Fibroblast of lung (primary cell): Measurements from ENCODE around the gene CTRB1. TPM values are rescaled to one million over a fixed set of nuclear protein-coding genes. Genes with fewer than 3 reads are reported as not detected.

Source experiments
- DNase-seq, 2 donors: peaks; one replicate each; pipeline versions ENCODE4 v3.0.0 to v3.0.0-alpha.2; 2010; ENCODE audit warnings: low read depth in 2 of 2
- H2AFZ ChIP-seq: 2 replicates; pipeline ENCODE4 v1.5.1; 2012; ENCODE audit warnings: low read length, control low read depth, inconsistent platforms
- H3K27ac ChIP-seq: 2 replicates; pipeline ENCODE4 v1.5.1; 2011; ENCODE audit warnings: low read length, control low read depth; ENCODE audit not compliant: insufficient read depth
- H3K27me3 ChIP-seq: 2 replicates; pipeline ENCODE4 v1.5.1; 2011; ENCODE audit warnings: mild to moderate bottlenecking, low read length; ENCODE audit not compliant: control insufficient read depth, insufficient read depth
- H3K36me3 ChIP-seq: 2 replicates; pipeline ENCODE4 v1.5.1; 2011; ENCODE audit warnings: low read length; ENCODE audit not compliant: control insufficient read depth, insufficient read depth
- H3K4me1 ChIP-seq: 2 replicates; pipeline ENCODE4 v1.5.1; 2011; ENCODE audit warnings: low read length; ENCODE audit not compliant: control insufficient read depth, insufficient read depth; ENCODE audit errors: extremely low read depth
- H3K4me2 ChIP-seq: 2 replicates; pipeline ENCODE4 v1.5.1; 2011; ENCODE audit warnings: low read length, control low read depth; ENCODE audit not compliant: insufficient read depth; ENCODE audit errors: extremely low read depth
- H3K4me3 ChIP-seq, 4 experiments: fragments of 200-600 bp in 1 of 4; sonication (generic) in 1 of 4; replicated peaks in 1 of 4; 2 replicates each; pipeline ENCODE4 v1.5.1; 2011 to 2016; ENCODE audit warnings: low read length in 4 of 4, low read depth in 3 of 4, mild to moderate bottlenecking in 3 of 4, control low read depth in 2 of 4, inconsistent platforms in 1 of 4, mixed read lengths in 1 of 4; ENCODE audit not compliant: insufficient read depth in 1 of 4; ENCODE audit errors: control extremely low read depth in 1 of 4
- H3K79me2 ChIP-seq: 2 replicates; pipeline ENCODE4 v1.5.1; 2012; ENCODE audit warnings: mild to moderate bottlenecking, low read length, inconsistent platforms; ENCODE audit not compliant: control insufficient read depth, insufficient read depth
- H3K9ac ChIP-seq: 2 replicates; pipeline ENCODE4 v1.5.1; 2011; ENCODE audit warnings: mild to moderate bottlenecking, low read length, control low read depth; ENCODE audit not compliant: insufficient read depth
- H3K9me3 ChIP-seq: 2 replicates; pipeline ENCODE4 v1.5.1; 2012; ENCODE audit warnings: low read depth, low read length; ENCODE audit not compliant: control insufficient read depth, insufficient read depth
- H4K20me1 ChIP-seq: 2 replicates; pipeline ENCODE4 v1.5.1; 2011; ENCODE audit warnings: low read length; ENCODE audit not compliant: control insufficient read depth, insufficient read depth; ENCODE audit errors: extremely low read depth
- CTCF ChIP-seq, 2 donors: IDR thresholded peaks in 1 of 2; conservative IDR thresholded peaks in 1 of 2; 1 replicate in 1 of 2; 2 replicates in 1 of 2; pipeline ENCODE4 v1.5.1; 2011 to 2012; ENCODE audit warnings: low read length in 2 of 2, control low read depth in 1 of 2, inconsistent platforms in 1 of 2, low read depth in 1 of 2, mild to moderate bottlenecking in 1 of 2
- EZH2 ChIP-seq: IDR thresholded peaks from 2 replicates; pipeline ENCODE4 v1.5.1; 2012; ENCODE audit warnings: low read length, control low read depth, mild to moderate bottlenecking; ENCODE audit errors: missing control alignments
- polyA plus RNA-seq, 2 donors: library from polyadenylated mRNA; depleted of rRNA in 1 of 2; stranded (reverse) in 1 of 2; unstranded in 1 of 2; fragments of >200 nt; gene quantifications; 2 replicates each; pipeline ENCODE4 v1.2.1, GENCODE V29; 2011 to 2012; ENCODE audit warnings: missing spikeins in 1 of 2
- total RNA-seq: library from RNA; depleted of rRNA; stranded (reverse); fragments of >200 nt; gene quantifications from 2 replicates; pipeline ENCODE4 v1.2.1, GENCODE V29; 2014

CTRB1 gene
- total and polyA plus RNA-seq, 2 donors (not counting 1 experiment from before 2014, with no cell fraction given), result not detected

- no peaks in the 10 kb centered on the region for H4K20me1 ChIP-seq
- no peak overlapping the region for H3K27ac ChIP-seq
- H3K79me2 ChIP-seq, result no peaks in the 10 kb centered on the region
- H3K4me2 ChIP-seq, result no peak overlapping the region
- no peak overlapping the region for H3K4me3 ChIP-seq
- no peaks in the 10 kb centered on the region for H3K9me3 ChIP-seq
- H3K9ac ChIP-seq, result no peak overlapping the region
- H3K36me3 ChIP-seq, result peaks cover under 1% of the 10 kb centered on the region
- H3K27me3 ChIP-seq, result no peaks in the 10 kb centered on the region
- H2AFZ ChIP-seq, result no peak overlapping the region
- H3K4me1 ChIP-seq, result no peaks in the 10 kb centered on the region
- TF ChIP-seq CTCF (conservative IDR thresholded peaks at IDR 0.05 in 1 of 2, IDR thresholded peaks at IDR 0.05 in 1 of 2; ENCODE audit: low read depth in 1 of 2, low read length in 2 of 2), result no peak
- TF ChIP-seq EZH2, result no peak
- no peak for DNase-seq
Measured at GRCh38 chr16:75175074-75175473, 43.7 kb upstream of the CTRB1 start.

GRCh38 chr16:75176926-75177325 is 41.9 kb upstream of the CTRB1 start:
- no peak overlapping the region for H3K9ac ChIP-seq
- no peaks in the 10 kb centered on the region for H3K36me3 ChIP-seq
- H3K27ac ChIP-seq, result no peak overlapping the region
- no peak overlapping the region for H2AFZ ChIP-seq
- no peak for DNase-seq
- H3K4me3 ChIP-seq, result no peak overlapping the region
- H3K79me2 ChIP-seq, result no peaks in the 10 kb centered on the region
- no peaks in the 10 kb centered on the region for H4K20me1 ChIP-seq
- H3K27me3 ChIP-seq, result no peaks in the 10 kb centered on the region
- H3K4me2 ChIP-seq, result no peak overlapping the region
- H3K9me3 ChIP-seq, result no peaks in the 10 kb centered on the region
- TF ChIP-seq CTCF (conservative IDR thresholded peaks at IDR 0.05 in 1 of 2, IDR thresholded peaks at IDR 0.05 in 1 of 2; ENCODE audit: low read depth in 1 of 2, low read length in 2 of 2), result no peak
- TF ChIP-seq EZH2, result no peak
- no peaks in the 10 kb centered on the region for H3K4me1 ChIP-seq

- H3K36me3 ChIP-seq, result no peaks in the 10 kb centered on the region
- no peaks in the 10 kb centered on the region for H4K20me1 ChIP-seq
- no peak for DNase-seq
- TF ChIP-seq EZH2 (no peak), CTCF (conservative IDR thresholded peaks at IDR 0.05 in 1 of 2, IDR thresholded peaks at IDR 0.05 in 1 of 2; ENCODE audit: low read depth in 1 of 2, low read length in 2 of 2) (no peak)
- H3K4me3 ChIP-seq, result no peak overlapping the region
- no peaks in the 10 kb centered on the region for H3K9me3 ChIP-seq
- no peak overlapping the region for H3K4me2 ChIP-seq
- H2AFZ ChIP-seq, result no peak overlapping the region
- H3K27ac ChIP-seq, result no peak overlapping the region
- no peak overlapping the region for H3K9ac ChIP-seq
- no peaks in the 10 kb centered on the region for H3K79me2 ChIP-seq
- H3K4me1 ChIP-seq, result no peaks in the 10 kb centered on the region
- H3K27me3 ChIP-seq, result no peaks in the 10 kb centered on the region
Measured at GRCh38 chr16:75179208-75179607, 39.6 kb upstream of the CTRB1 start.
